SK-N-SH (cell line): Measurements from ENCODE around the gene NEMP1. TPM values are rescaled to one million over a fixed set of nuclear protein-coding genes. Genes with fewer than 3 reads are reported as not detected.

Experiments
- CTCF ChIA-PET: fragments of 300-600, 350-600 bp; formaldehyde crosslinking; extraction: SDS; loops from one replicate; lab custom pipeline; 2021; lab: Yijun Ruan, JAX
- POLR2A ChIA-PET: fragments of 350-600 bp; sonication (Branson Sonifier 250); formaldehyde crosslinking; extraction: SDS; loops from one replicate; lab custom pipeline; 2020; ENCODE audit warnings: antibody characterized with exemption, inconsistent platforms; lab: Yijun Ruan, JAX
- DNase-seq: peaks from one replicate; pipeline ENCODE4 v3.0.0; 2012
- H2AFZ ChIP-seq: fragments of 200-600 bp; sonication (generic); 2 replicates; pipeline ENCODE4 v1.8.1; 2016; ENCODE audit warnings: antibody characterized with exemption, mild to moderate bottlenecking, low read depth
- H3F3A ChIP-seq: fragments of 200-600 bp; sonication (generic); replicated peaks from 2 replicates; pipeline ENCODE3; 2016; ENCODE audit warnings: antibody characterized with exemption, mild to moderate bottlenecking; ENCODE audit not compliant: insufficient read depth
- H3K27ac ChIP-seq, 2 experiments: fragments of 200-500 bp in 1 of 2; fragments of 200-600 bp in 1 of 2; sonication (Bioruptor generic) in 1 of 2; sonication (generic), shearing (Covaris generic) in 1 of 2; 2 replicates each; pipeline versions ENCODE4 v1.5.1 to v1.6.1; 2014 to 2016; ENCODE audit warnings: low read depth in 2 of 2, inconsistent platforms in 1 of 2, low read length in 1 of 2, mild to moderate bottlenecking in 1 of 2, mixed read lengths in 1 of 2
- H3K27me3 ChIP-seq: fragments of 200-600 bp; sonication (generic), shearing (Covaris generic); 2 replicates; pipeline ENCODE4 v1.6.1; 2016; ENCODE audit warnings: mixed run types; ENCODE audit not compliant: insufficient read depth
- H3K36me3 ChIP-seq, 2 experiments: fragments of 200-500 bp in 1 of 2; fragments of 200-600 bp in 1 of 2; sonication (Bioruptor generic) in 1 of 2; sonication (generic) in 1 of 2; replicated peaks in 1 of 2; 2 replicates each; pipeline versions ENCODE3 to v1.5.1; 2014 to 2016; ENCODE audit warnings: low read length in 1 of 2, mild to moderate bottlenecking in 1 of 2; ENCODE audit not compliant: insufficient read depth in 2 of 2, control insufficient read depth in 1 of 2
- H3K4me1 ChIP-seq, 2 experiments: fragments of 200-500 bp in 1 of 2; fragments of 200-600 bp in 1 of 2; sonication (Bioruptor generic) in 1 of 2; sonication (generic), shearing (Covaris generic) in 1 of 2; 2 replicates each; pipeline versions ENCODE4 v1.5.1 to v1.6.1; 2014 to 2016; ENCODE audit warnings: low read depth in 1 of 2, low read length in 1 of 2, mixed run types in 1 of 2; ENCODE audit not compliant: insufficient read depth in 2 of 2, control insufficient read depth in 1 of 2
- H3K4me2 ChIP-seq: fragments of 200-600 bp; sonication (generic), shearing (Covaris generic); 2 replicates; pipeline ENCODE4 v1.6.1; 2017; ENCODE audit warnings: mixed run types
- H3K4me3 ChIP-seq, 2 experiments: fragments of 200-500 bp in 1 of 2; fragments of 200-600 bp in 1 of 2; sonication (Bioruptor generic) in 1 of 2; sonication (generic), shearing (Covaris generic) in 1 of 2; 2 replicates each; pipeline versions ENCODE4 v1.5.1 to v1.8.1; 2014 to 2016; ENCODE audit warnings: low read depth in 2 of 2, inconsistent platforms in 1 of 2, low read length in 1 of 2, mild to moderate bottlenecking in 1 of 2, mixed read lengths in 1 of 2, moderate library complexity in 1 of 2
- H3K79me2 ChIP-seq: fragments of 200-600 bp; sonication (generic); 2 replicates; pipeline ENCODE4 v1.8.1; 2017; ENCODE audit warnings: mild to moderate bottlenecking; ENCODE audit not compliant: insufficient read depth
- H3K9ac ChIP-seq: fragments of 200-600 bp; sonication (generic); 2 replicates; pipeline ENCODE4 v1.6.1; 2017; ENCODE audit warnings: mixed run types
- H3K9me2 ChIP-seq: fragments of 200-600 bp; sonication (generic); 2 replicates; pipeline ENCODE4 v1.6.1; 2017; ENCODE audit warnings: mixed run types
- H3K9me3 ChIP-seq: fragments of 200-600 bp; sonication (generic); 2 replicates; pipeline ENCODE4 v1.6.1; 2017; ENCODE audit warnings: mixed run types, mild to moderate bottlenecking, moderate library complexity
- H4K20me1 ChIP-seq: fragments of 200-600 bp; sonication (generic); 2 replicates; pipeline ENCODE4 v1.6.1; 2017; ENCODE audit warnings: mild to moderate bottlenecking, mixed run types; ENCODE audit not compliant: insufficient read depth
- FOXM1 ChIP-seq: IDR thresholded peaks from 2 replicates; pipeline ENCODE4 v1.4.0; 2012; ENCODE audit warnings: low read depth, mild to moderate bottlenecking
- MAX ChIP-seq: IDR thresholded peaks from 2 replicates; pipeline ENCODE4 v1.4.0; 2012; ENCODE audit warnings: low read depth
- MXI1 ChIP-seq: IDR thresholded peaks from 2 replicates; pipeline ENCODE4 v1.6.1; 2012; ENCODE audit warnings: mild to moderate bottlenecking, low read depth, low read length, improper control_type of control experiment
- PBX3 ChIP-seq: IDR thresholded peaks from 2 replicates; pipeline ENCODE4; 2012
- POLR2AphosphoS5 ChIP-seq: IDR thresholded peaks from 2 replicates; pipeline ENCODE4 v1.6.1; 2012; ENCODE audit warnings: low read depth, low read length
- RAD21 ChIP-seq: IDR thresholded peaks from 2 replicates; pipeline ENCODE4 v1.6.1; 2012; ENCODE audit warnings: mild to moderate bottlenecking, low read length
- RCOR1 ChIP-seq: fragments of 150-350 bp; IDR thresholded peaks from 2 replicates; pipeline ENCODE4 v1.6.1; 2017; ENCODE audit warnings: antibody characterized with exemption, low read length
- SIN3A ChIP-seq: IDR thresholded peaks from 2 replicates; pipeline ENCODE4 v1.6.1; 2012; ENCODE audit warnings: low read depth, mild to moderate bottlenecking, low read length, moderate library complexity, borderline replicate concordance
- TCF12 ChIP-seq: IDR thresholded peaks from 2 replicates; pipeline ENCODE4 v1.4.0; 2012
- USF2 ChIP-seq: fragments of 150-350 bp; IDR thresholded peaks from 2 replicates; pipeline ENCODE4 v1.6.1; 2017; ENCODE audit warnings: antibody characterized with exemption, low read length, low read depth, borderline replicate concordance
- WGBS: methylation state at CpG from one replicate; pipeline ENCODE4 v1.1.6; 2017; ENCODE audit warnings: low lambda C conversion rate; 5-methylcytosine and 5-hydroxymethylcytosine counted together
- polyA plus RNA-seq, 3 experiments: library from polyadenylated mRNA; depleted of rRNA; stranded (reverse); fragments of >200 nt; gene quantifications; 2 replicates each; pipeline ENCODE4 v1.2.3, GENCODE V29; 2012
- TF ChIP-seq, protein P1 (sequence below): IDR thresholded peaks from 2 replicates; pipeline ENCODE4 v1.4.0; 2012; ENCODE audit warnings: low read depth, borderline replicate concordance
- TF ChIP-seq, protein P2 (sequence below): fragments of 200-600 bp; sonication (generic); IDR thresholded peaks from 2 replicates; pipeline ENCODE4 v1.6.1; 2017; ENCODE audit warnings: antibody characterized with exemption, mild to moderate bottlenecking, moderate library complexity

Gene NEMP1
- polyA plus RNA-seq, 1 of the 3 experiments (the other 2 are of a cell fraction) = 6.2 TPM

- Histone ChIP-seq H3K79me2 (peaks cover 31% of the 10 kb centered on the region), H4K20me1 (peaks cover 19% of the 10 kb centered on the region), H3K36me3 (peaks cover 12 to 14% of the 10 kb centered on the region in 2 experiments), H3K27me3 (no peaks in the 10 kb centered on the region), H3F3A (peaks cover 38% of the 10 kb centered on the region), H3K9me2 (no peaks in the 10 kb centered on the region), H3K9ac (peak overlapping the region; percentile 86), H3K9me3 (no peaks in the 10 kb centered on the region), H3K27ac (peak overlapping the region; percentile 96 to 98), H2AFZ (peak overlapping the region; percentile 72), H3K4me2 (peak overlapping the region; percentile 92), H3K4me1 (peaks cover 22 to 23% of the 10 kb centered on the region in 2 experiments; a peak in 2 of 4 replicates)
- WGBS = 2% methylated on average over 32 of the region's 52 CpGs
- POLR2A ChIA-PET = interaction anchor here (1.5 kb wide), 1 partner anchor 8 kb away, joined by 5 read pairs; the partner anchor contains the start of gene NEMP1
- CTCF ChIA-PET = interaction anchor here (0.6 to 23.2 kb wide), 10 partner anchors 12 to 820 kb away, joined by 3 to 339 read pairs (median 4); partner anchors contain the start of genes LRP1, NEMP1 and STAT6
- peak; percentile 75 for DNase-seq
- TF ChIP-seq, protein P1, sequence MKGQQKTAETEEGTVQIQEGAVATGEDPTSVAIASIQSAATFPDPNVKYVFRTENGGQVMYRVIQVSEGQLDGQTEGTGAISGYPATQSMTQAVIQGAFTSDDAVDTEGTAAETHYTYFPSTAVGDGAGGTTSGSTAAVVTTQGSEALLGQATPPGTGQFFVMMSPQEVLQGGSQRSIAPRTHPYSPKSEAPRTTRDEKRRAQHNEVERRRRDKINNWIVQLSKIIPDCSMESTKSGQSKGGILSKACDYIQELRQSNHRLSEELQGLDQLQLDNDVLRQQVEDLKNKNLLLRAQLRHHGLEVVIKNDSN = peak; percentile 8; the same call in 1 of the 2 replicates
- TF ChIP-seq RAD21 = no peak
- 0 out of 2 replicates have a peak, but pooled peaks have one; percentile 33 for TF ChIP-seq SIN3A
- no peak for TF ChIP-seq FOXM1
- TF ChIP-seq POLR2AphosphoS5 = no peak; the same call in 1 of the 2 replicates
- TF ChIP-seq MAX = peak; percentile 76
- no peak for TF ChIP-seq PBX3
- 0 out of 2 replicates have a peak, but pooled peaks have one; percentile 11 for TF ChIP-seq MXI1
- TF ChIP-seq, all 33 proteins: peak for 4
- peak overlapping the region; percentile 73 to 82 for H3K4me3 ChIP-seq
Observed at GRCh38 chr12:57087010-57087690, 8.6 kb upstream of the NEMP1 start.

DNA sequence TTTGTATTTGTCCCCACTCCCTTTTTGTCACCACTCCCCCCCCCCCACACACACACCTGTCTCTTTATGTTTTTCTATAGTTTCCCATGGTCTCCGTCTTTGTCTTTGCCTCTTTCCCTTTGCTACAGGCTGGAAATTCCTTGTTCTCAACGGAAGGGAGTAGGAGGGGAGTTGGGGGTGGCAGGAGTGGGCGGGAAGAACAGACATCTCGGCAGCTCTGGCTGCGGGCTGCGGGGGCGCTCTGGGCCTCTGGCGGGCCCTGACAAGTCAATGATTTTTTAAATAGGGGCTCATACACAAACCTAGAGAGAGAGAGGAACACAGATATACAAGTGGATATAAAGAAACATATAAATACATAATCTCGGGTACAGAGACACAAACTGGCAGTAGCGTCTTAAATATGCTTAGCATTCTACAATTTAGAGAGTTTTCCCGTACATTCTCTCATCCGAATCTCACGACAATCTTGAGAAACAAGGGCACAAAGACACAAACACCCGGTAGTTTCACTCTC lies 8.0 kb upstream of the NEMP1 start:
- WGBS = 1% methylated on average over 14 of the region's 14 CpGs
- H3K9me3 ChIP-seq = no peaks in the 10 kb centered on the region
- peaks cover 8 to 9% of the 10 kb centered on the region in 2 experiments for H3K36me3 ChIP-seq
- H3K4me2 ChIP-seq = peak overlapping the region; percentile 92
- H3K9ac ChIP-seq = peak overlapping the region; percentile 86
- peaks cover 25% of the 10 kb centered on the region for H3K79me2 ChIP-seq
- DNase-seq = peak; percentile 72
- H2AFZ ChIP-seq = peak overlapping the region; percentile 56
- H3K4me1 ChIP-seq = peaks cover 22 to 23% of the 10 kb centered on the region in 2 experiments; a peak in 2 of 4 replicates
- peak overlapping the region; percentile 96 to 98 for H3K27ac ChIP-seq
- H4K20me1 ChIP-seq = peaks cover 13% of the 10 kb centered on the region
- TF ChIP-seq RCOR1 = no peak
- TF ChIP-seq MXI1 = 0 out of 2 replicates have a peak, but pooled peaks have one; percentile 9
- TF ChIP-seq USF2 = no peak
- no peak; the same call in 1 of the 2 replicates for TF ChIP-seq TCF12
- TF ChIP-seq, protein P2, sequence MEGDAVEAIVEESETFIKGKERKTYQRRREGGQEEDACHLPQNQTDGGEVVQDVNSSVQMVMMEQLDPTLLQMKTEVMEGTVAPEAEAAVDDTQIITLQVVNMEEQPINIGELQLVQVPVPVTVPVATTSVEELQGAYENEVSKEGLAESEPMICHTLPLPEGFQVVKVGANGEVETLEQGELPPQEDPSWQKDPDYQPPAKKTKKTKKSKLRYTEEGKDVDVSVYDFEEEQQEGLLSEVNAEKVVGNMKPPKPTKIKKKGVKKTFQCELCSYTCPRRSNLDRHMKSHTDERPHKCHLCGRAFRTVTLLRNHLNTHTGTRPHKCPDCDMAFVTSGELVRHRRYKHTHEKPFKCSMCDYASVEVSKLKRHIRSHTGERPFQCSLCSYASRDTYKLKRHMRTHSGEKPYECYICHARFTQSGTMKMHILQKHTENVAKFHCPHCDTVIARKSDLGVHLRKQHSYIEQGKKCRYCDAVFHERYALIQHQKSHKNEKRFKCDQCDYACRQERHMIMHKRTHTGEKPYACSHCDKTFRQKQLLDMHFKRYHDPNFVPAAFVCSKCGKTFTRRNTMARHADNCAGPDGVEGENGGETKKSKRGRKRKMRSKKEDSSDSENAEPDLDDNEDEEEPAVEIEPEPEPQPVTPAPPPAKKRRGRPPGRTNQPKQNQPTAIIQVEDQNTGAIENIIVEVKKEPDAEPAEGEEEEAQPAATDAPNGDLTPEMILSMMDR = peak; percentile 66
- peak overlapping the region; percentile 73 to 82 for H3K4me3 ChIP-seq
- no peaks in the 10 kb centered on the region for H3K9me2 ChIP-seq
- CTCF ChIA-PET = interaction anchor here (0.6 to 23.2 kb wide), 9 partner anchors 12 to 399 kb away, joined by 3 to 339 read pairs (median 4); partner anchors contain the start of genes LRP1, NEMP1 and STAT6
- POLR2A ChIA-PET = interaction anchor here (1.5 kb wide), 1 partner anchor 8 kb away, joined by 5 read pairs; the partner anchor contains the start of gene NEMP1
- no peaks in the 10 kb centered on the region for H3K27me3 ChIP-seq
- peaks cover 38% of the 10 kb centered on the region for H3F3A ChIP-seq
